HG03460 (cell line): Measurements from ENCODE around the gene UFSP1.

Source experiments
- ATAC-seq: cut with Tn5 transposase; IDR thresholded peaks from one replicate; pipeline ENCODE4 v1.9.1; 2021; ENCODE audit not compliant: unreplicated experiment

The UFSP1 gene

DNA sequence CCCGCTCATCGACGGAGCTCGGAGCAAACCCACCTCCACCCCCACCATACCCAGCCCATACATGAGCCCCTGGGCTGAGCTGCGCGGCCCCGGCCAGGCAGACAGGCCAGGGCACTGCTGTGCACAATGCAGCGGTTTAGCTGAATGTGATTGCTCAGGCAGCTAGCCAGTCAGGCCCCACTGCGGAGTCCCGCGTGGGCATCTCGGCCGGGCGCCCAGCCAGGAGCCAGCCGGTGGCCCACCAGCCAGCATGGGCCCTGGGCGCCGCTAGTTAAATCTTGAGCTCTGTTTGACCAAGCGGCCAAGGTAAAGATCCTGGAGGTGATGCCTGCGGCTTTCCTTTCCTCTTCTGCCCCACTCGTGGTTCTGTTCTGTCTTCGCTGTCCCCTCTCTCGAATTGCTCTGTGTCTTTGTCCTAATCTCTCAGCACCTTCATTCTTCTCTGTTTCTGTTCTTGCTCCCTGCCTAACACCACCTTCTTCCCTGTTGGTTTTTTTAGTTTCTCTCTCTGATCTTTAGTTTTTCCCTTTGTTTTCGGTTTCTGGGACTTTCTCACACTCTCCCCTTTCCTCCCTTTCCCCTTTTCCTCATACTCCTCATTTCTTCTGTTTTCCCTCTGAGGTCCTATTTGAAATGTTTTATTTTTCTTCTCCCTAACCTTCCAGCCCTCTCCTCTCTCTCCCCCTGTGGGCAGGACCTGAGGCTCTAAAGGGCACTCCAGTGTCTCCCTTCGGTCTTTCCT lies 6.6 kb downstream of the UFSP1 start:
- ATAC-seq = no peak

DNA sequence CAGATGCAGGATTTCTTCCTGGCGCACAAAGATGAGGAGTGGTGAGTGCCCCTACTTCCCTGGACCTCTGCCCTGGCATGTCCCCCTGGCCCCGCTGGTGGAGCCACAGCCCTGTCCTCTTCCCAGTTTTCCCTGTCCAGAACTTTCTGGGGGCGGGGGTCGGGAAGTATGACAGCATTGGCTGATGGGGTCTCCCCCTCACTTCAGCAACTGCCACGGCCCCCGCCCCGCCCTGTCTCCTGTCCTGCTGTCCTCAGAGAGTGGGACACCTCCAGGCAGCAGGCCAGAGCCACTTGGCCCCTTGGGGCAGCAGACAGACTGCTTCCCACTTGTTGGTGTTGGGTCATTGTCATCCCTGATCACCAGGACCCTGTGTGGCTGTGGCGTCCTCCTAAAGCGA lies 7.3 kb downstream of the UFSP1 start:
- no peak for ATAC-seq

DNA sequence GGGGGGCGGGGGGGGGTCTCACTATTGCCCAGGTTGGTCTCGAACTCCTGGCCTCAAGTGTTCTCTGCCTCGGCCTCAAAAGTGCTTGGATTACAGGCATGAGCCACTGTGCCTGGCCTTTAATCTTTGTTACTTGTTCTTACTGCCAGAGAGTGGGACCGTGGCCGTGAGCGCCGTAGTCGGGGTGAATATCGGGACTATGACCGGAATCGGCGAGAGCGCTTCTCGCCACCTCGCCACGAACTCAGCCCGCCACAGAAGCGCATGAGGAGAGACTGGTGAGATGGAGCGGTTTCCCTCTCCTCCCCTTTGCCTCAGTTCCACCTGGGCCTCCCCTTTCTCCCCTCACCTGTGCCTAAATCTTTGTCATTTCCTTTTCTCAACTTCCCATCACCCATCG lies 8.4 kb downstream of the UFSP1 start:
- no peak for ATAC-seq

DNA sequence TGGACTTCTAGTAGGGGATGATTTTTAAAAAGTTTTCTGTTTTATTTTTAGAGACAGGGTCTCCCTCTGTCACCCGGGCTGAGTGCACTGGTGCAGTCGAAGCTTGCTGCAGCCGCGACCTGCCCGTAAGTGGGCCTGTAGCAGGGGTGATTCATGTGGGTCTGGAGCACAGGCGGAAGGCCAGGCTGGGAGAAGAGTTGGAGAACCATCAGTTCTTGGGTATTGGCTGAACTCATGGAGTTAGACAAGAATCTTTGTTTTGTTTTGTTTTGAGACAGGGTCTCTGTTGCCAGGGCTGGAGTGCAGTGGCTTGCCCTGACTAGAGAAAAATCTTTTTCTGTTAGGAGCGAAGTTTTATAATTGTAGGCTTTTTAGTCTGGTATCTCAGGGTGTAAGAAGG lies 8.9 kb downstream of the UFSP1 start:
- ATAC-seq = no peak

DNA sequence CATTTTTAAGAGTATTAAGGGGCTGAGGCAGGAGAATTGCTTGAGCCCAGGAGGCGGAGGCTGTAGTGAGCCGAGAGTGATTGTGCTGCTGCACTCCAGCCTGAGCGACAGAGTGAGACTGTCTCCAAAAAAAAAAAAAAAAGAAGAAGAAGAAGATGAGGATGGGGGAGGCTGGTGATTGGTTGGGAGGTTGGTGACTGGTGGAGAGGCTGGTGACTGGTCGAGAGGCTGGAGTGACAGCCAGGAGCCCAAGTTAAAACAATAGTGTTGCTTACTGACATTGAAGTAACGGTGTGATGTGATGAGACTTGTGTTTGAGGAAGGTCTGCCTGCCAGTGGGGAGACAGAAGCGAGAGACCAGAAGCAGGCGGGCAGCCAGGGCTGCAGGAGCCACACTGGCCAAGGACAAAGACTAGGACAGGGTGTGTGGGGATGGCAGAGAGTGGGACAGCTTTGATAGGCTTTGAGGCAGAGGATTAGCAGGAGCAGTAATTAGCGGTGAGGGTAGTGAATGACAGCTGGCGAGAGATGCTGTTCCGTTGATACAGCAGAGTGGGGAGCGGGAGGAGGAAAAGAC lies 9.7 kb downstream of the UFSP1 start:
- no peak for ATAC-seq

DNA sequence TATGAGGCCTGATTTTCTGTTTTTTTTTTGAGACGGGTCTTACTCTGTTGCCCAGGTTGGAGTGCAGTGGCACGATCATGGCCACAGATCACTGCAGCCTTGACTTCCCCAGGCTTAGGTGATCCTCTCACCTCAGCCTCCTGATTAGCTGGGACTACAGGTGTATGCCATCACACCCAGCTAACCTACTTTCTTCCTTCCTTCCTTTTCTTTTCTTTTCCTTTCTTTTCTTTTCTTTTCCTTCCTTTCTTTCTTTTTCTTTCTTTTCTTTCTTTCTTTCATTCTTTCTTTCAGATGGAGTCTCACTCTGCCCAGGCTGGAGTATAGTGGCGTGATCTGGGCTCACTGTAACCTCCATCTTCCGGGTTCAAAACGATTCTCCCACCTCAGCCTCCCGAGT lies 10.8 kb downstream of the UFSP1 start:
- ATAC-seq = no peak

DNA sequence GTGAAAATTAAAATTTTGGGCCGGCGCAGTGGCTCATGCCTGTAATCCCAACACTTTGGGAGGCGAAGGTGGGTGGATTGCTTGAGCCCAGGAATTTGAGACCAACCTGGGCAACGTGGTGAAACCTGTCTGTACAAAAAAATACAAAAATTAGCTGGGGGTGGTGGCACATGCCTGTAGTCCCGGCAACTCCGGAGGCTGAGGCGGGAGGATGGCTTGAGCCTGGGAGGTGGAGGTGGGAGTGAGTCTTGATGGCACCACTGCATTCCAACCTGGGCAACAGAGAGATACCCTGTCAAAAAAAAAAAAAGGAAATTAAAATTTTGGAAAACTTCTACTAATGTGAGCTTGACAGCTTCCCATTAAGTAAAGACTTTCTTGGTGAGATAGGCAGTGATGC lies 11.5 kb downstream of the UFSP1 start:
- ATAC-seq = no peak

DNA sequence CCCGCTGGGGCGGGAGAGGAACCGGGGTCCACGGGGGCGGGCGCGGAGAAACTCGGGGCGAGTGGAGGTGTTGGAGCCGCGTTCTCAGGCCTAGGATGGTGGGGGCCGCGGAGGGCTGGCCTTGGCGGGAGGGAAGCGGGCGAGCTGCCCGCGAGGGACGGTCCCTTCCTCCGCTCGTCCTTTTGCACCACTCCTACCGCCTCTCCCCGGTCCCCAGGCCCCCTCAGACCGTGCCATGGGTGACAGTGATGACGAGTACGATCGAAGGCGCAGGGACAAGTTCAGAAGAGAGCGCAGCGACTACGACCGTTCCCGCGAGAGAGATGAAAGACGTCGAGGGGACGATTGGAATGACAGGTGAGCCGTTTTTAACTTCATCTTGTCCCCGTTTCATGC lies 14.2 kb downstream of the UFSP1 start:
- peak; percentile 26 for ATAC-seq

DNA sequence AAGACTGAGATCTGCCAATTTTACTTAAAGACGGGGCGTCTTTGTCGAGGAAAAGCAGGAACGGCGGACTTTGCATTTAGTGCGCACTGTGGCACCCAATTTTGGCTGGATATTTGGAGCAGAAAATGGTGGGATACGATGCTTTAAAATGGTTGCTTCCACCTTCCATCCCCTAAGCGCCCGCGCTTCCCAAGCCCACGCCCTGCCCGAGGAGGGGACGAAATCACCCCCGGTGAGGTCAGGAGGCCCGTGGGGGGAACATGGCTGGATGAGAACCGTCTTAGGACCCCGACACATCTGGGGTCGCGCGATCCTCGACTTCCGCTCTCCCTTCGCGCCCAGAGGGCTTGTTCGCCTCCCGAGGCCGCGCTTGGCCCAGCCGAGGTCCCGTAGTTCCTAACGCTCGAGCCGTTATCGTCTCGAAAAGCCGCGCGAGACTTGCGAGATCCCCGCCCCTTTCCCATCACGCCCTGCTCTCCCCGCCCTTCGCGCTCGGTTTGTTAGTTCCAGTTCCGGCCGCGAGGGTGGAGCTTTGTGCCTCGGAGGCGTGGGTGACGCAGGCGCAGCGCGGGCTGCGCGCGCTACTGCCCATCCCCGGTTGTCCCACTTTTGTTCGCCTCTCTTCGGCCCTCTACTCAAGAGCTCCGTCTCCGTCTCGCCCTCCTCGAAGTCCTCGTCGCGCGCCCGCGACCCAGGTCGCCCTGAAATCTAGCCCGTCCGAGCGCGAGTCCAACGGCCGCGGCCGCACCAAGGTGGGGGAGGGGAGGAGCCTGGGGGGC lies 14.7 kb downstream of the UFSP1 start, which contains the start of gene SRRT:
Gene SRRT, plus strand, starts transcription at position 527 of the 779 bp plus-strand sequence. CDS start 488 bp downstream, outside the sequence.
- ATAC-seq = peak; percentile 90

DNA sequence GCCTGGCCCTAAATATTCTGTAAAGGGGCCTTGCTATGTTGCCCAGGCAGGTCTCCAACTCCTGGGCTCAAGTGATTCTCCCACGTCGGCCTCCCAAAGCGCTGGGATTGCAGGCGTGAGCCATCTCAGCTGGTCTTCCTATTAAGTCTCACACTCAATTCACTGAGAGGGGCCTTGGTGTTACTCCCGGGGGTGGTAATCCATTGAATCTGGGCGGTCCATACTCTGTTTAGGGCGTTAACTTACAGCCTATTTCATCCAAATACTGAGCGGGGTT lies 15.3 kb downstream of the UFSP1 start:
- ATAC-seq = no peak

DNA sequence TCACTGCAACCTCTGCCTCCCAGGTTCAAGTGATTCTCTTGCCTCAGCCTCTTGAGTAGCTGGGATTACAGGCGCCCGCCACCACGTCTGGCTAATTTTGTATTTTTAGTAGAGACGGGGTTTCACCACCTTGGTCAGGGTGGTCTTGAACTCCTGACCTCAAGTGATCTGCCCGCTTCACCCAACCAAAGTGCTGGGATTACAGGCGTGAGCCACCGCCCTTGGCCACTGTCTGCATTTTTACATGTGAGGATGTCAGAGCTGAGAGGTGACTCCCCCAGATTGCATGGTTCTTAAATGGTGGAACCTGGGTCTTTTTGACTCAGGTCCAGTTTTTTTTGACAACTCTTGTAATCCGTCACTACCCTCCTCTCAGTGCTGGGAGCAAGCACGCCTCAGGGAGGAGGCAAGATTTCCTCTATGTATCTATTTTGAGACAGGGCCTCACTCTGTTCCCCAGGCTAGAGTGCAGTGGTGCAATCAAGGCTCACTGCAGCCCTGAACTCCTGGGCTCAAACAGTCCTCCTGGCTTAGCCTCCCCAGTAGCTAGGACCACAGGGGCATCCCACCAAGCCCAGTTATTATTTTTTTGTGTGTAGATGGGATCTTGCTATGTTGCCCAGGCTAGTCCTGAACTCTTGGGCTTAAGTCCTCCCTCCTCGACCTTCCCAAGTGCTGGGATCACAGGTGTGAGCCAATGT lies 15.8 kb downstream of the UFSP1 start:
- no peak for ATAC-seq

DNA sequence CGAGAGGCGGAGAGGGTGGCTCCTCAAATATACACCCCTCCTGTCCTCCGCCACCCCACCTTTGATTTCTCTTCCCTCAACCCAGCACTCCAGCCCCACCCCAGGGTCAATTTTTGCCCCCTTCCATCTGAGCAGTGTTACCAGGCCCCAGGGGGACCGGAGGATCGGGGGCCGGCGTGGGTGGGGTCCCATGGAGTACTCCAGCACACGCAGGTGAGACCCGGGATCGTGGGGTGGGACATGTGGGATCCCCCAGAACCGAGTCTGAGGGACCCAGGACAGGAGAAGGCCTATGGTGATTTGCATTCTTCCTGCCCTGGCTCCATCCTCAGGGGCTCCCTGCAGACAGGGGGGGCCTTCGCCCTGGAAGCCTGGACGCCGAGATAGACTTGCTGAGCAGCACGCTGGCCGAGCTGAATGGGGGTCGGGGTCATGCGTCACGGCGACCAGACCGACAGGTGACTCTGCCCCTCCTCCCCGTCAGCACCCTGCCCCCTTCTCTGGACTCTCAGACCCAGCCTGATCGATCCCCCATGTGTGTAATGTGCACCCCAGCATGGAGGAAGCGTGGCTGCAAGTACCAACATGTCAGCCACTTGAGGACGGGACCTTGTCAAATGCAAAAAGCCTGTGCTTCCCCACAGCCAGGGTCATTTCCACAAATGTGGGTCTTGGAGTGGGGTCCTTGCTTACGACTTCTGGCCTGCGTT lies 21.6 kb downstream of the UFSP1 start:
- no peak for ATAC-seq

DNA sequence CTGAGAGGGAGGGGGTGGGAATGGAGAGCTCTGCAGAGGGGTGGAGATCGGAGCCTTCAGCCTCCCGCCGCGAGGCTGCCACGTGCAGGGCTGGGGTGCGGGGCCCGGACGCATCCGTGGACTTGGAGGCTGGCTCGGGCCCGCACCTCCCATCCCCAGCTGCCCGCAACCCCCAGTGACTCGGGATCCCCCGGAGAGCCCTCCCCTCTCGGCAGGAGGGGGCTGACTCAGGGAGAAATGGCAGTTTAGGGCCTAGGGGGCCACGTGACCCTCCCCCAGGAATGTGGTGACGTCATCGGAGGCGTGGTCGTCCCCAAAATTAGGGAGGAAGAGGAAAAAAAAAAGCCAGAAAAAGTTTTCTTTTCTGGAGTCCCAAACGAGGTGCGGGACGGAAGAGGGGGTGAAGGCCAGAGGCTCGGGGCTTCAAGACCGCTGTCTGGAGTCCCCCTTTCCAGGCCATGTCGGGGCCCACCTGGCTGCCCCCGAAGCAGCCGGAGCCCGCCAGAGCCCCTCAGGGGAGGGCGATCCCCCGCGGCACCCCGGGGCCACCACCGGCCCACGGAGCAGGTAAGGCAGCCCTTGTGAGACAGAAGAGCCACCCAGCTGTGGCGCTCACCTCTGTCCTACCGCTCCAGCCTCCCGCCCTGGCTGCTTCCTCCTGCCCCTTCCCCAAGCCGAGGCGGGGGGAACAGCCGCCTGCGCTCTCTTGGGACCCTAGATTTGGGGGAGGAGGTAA lies 22.3 kb downstream of the UFSP1 start, which contains the start of gene TRIP6:
Gene TRIP6, plus strand, starts transcription at position 348 of the 736 bp plus-strand sequence. Its CDS starts 111 bp downstream, at position 459.
- peak; percentile 42 for ATAC-seq

DNA sequence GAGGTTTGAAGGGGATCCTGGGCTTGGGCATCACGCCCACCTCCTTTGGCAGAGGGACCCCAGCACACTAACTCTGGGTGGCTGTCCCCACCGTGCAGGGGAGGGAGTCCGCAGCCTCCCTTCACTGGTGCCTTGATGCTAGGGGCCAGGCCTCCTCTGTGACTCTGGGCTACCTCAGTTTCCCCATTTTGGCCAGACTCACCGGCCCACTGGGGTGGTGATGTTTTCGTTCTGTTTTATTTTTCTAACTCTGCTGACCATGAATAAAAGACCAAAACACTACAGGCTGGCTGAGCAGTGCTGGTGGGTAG lies 22.8 kb downstream of the UFSP1 start:
- ATAC-seq = no peak

DNA sequence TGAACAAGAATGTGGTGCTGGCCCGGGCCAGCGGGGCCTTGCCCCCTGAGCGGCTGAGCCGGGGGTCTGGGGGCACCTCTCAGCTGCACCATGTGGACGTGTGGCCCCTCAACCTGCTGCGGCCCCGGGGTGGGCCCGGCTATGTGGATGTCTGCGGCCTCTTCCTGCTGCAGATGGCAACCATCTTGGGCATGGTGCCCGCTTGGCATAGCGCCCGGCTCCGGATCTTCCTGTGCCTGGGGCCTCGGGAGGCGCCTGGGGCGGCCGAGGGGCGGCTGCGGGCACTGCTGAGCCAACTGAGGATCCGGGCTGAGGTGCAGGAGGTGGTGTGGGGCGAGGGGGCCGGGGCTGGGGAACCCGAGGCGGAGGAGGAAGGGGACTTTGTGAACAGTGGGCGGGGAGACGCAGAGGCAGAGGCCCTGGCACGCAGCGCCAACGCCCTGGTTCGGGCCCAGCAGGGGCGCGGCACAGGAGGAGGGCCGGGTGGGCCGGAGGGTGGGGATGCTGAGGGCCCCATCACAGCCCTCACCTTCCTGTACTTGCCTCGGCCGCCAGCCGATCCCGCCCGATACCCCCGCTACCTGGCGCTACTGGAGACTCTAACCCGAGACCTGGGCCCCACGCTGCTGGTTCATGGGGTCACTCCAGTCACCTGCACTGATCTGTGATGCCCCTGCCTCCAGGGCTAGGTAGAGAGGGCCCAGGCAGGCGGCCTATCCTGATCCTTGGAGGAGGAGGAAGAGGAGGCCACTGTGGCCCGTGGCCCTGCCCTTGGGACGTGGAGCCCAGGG lies 23.4 kb downstream of the UFSP1 start:
- ATAC-seq = no peak

DNA sequence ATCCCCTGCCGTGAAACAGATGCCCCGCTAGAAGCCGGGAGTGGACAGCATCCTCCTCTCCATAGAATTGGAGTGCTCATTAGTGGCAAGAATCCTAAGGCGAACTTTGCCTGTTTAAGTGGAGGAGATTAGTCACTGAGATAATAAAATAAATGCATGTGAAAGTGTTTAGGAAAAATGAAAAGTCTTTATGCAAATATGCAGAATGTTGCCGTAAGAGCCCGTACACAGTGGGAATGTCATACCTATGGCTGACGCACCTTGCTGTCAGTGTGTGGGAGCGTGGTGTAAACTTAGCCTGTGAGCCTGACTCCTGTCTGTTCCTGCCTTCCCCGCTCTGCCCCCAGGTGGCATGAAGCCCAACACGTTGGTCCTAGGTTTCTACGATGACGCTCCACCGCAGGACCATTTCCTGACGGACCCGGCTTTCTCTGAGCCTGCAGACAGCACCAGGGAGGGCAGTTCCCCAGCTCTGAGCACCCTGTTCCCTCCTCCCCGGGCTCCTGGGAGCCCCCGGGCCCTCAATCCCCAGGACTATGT lies 24.1 kb downstream of the UFSP1 start:
- no peak for ATAC-seq

DNA sequence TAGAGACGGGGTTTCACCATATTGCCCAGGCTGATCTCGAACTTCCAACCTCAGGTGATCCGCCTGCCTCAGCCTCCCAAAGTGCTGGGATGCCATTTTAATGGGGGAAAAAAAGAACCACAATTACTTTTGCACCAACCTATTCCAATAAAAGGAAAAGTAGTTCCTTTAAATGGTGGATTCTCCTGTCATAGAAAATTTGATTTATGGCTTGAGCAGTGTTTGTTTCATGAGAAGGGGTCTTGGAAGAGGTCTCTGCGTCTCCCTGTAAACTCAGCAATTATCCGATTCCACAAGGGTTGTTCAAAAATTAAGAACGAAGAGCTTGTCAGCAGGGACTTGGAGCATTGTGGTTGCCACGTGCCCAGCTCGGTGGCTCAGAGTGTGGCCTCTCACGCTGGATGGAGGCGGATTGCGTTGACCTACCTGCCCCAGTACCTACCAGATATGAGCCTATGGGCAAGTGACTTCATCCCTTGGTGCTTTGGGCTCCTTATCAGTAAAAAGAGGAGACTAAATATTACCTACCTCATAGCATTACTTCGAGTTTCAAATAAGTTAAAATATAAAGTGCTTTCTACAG lies 25.2 kb downstream of the UFSP1 start:
- no peak for ATAC-seq

DNA sequence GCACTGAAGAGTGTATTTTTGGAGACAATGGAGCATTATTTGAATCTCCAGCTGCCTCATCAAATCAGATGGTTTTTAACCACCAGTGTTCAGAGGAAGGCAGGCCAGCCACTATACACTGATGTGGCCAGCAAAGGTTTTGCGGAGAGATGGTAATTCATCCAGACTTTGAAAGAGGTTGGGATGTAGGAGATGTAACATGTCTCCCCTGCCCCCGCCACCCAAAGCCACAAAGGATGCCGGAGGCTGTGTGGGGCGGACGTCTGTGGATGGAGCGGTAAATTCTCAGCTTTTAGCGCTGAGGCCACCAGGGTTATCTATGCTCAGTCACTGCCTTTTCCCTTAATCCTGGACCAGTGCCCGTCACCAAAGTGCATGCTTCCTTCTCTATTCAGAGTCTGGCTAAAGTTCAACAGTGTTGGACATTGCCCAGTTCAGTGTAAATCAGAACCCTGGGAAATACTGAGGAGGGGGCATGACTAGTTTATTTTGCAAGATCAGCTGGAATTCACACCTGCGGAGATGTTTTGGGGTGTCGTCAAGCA lies 26.0 kb downstream of the UFSP1 start:
- no peak for ATAC-seq

DNA sequence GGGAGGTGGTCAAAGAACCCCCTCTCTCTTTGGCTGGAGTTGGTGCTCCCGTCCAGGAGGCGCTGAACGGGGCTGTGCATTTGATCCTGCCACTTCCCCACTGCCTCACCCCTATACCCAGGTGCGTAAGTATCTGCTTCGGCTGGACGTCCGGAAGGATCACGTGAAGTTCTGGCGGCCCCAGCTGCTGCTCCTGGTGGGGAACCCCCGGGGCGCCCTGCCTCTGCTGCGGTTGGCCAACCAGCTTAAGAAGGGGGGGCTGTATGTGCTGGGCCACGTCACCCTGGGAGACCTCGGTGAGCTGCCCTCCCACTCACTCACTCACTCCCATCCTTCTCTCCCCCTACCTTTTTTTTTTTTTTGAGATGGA lies 27.9 kb downstream of the UFSP1 start:
- ATAC-seq = no peak
